ENCODE results near the gene ACACA.

The ACACA gene

DNA sequence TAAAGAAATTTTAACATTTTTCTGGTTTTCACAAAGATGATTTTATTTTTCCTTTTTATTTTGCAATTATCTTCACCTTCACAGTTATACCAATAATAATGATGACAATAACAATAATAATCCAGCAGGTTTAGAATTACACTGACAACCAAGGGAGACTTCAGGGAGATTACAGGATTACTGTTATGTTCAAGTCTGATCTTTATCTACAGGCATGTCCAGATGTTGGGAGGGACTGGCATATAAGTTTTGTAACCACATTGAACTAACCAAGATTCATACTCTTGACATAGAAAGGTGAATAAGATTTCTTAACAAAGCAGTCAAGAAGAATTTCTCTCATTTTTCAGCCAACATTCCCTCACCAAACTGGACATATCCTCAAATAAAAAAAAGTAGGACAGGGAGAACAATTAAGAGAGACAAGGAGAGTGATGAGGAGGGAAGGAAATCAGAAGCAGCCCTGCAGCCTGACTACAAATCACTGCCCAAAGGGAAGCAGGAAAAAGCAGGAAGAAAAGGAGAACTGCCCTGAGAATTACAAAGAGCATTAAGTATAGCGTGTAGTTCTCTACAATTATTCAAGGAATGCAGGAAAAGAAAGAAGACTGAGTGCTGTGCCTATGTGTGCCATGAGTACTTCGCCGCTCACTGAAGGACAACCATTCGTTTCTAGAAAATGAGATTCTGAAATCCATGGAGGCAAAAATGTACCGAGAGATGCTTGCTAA lies 186.6 kb downstream of the ACACA start:
- no peak for DNase-seq

DNA sequence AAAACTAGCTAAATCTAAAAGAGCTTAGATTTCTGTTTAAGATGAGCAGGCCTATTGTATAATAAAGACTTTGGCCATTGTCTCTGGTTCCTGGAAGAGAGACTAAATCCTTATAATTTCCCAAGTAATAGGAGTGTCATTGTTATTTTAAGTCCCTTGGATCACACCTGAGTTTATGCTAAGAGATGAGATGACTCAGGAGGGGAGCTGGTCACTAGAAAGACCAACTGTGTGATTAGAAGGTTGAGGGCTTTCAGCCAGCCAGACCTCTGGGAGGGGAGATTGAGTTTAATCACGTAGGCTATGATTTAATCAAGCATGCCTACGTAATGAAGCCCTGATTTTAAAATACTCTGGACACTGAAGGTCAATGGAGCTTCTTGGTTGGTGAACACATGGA lies 187.8 kb downstream of the ACACA start:
- DNase-seq, result no peak

DNA sequence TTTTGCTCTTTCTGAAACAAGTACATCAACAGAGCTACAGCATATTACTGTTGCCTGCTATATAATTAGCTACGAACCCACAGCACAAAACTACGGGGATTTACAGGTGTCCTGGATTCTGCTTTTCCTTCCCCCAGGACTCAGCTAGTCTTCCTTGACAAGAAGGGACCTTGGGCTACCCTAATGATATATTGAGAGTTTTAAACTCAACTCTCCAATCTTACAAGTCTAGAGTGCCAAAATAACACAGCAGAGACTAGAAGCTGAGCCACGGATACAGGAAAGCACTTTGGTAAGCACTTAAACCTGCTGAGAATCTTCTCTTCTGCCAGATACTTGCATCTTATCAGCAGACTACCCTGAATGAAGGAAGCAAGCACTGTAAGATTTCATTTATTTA lies 192.2 kb downstream of the ACACA start:
- no peak for DNase-seq

DNA sequence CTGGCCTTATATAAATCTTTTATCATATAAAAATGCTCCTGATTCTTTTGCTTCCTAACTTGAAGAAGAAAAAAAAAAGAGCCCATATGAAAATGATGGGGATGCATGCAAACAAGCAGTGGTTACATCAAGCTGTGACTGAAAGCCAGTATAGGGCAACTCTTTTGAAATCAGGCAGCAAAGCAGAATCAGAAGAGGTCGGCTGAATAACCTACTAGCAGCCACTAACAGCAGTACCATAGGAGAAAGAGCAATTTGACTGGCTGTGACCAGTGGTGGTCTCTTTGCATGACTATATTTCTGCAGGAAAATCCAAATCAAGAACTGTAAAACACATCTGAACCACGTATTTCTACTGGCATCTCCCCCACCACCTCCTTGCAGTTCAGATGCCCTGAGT lies 192.7 kb downstream of the ACACA start:
- no peak for DNase-seq

DNA sequence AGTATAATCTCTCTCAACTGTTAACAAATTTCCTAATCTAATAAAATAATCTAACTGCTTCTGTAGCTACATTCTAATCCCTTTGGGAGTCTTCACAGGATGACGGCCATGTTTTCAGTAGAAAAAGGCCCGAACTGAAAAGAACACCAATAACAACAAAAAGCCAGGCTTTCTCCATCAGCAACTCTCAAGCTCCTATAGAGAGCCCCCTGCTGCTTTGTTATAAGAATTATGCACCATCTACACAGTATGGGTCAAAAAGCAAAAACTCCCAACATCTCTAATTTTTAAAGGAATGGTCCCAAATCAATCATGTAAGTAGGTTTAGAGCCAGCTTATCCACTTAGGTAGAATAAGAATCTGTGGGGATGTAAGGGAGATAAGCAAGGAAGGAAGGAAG lies 194.5 kb downstream of the ACACA start:
- no peak for DNase-seq

DNA sequence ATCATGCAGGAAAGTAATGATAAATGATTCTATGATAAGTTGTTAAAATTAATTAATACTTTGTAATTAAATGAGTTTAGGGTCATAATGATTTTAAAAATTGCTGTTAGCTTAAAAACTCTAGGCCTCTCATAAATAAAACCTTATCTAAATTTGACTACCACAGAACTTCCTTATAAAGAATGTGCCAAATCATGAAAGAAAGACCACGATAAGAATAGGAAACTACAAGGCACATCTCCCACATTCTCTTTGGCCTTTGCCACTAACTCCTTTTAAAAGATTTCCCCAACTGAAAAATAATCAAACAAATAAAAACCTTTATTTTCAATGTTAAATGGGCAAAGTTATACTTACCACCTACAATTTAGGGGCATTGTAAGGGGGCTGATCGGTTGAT lies 195.5 kb downstream of the ACACA start:
- no peak for DNase-seq

DNA sequence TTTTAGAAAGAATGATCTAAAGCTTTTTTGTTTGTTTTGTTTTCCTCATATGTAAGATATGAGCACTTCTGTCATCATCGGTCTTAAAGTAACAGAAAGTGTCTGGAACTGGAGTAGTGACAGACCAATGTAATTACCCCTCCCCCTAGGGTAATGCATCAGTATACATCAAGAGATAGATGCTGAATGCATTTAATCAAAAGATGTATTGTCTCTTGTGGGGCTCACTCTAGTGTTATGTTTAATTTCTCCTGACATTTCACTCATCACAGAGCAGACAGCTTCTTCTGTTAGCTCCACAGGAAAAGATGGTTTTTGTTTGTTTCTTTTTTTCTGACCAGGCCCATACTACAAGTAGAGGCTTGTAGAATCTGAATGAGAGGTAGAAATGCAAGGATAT lies 199.5 kb downstream of the ACACA start:
- no peak for DNase-seq

DNA sequence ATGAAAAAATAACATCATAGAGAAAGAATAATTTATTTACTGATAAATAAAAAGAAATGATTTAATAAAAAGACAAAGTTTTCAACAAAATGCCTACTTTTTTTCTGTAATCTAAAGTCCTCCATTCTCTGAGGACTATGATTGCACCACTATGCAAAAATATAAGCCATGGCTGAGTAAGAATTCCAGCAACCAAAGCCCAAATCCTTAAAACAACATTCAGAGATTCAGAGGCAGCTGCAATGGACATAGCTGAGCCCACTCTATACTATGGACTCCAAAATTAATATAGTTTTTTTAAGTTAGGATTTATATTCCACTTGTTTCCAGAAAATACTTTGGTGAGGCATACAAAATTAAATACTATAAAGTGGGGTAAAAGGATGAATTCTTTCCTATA lies 200.3 kb downstream of the ACACA start:
- no peak for DNase-seq

DNA sequence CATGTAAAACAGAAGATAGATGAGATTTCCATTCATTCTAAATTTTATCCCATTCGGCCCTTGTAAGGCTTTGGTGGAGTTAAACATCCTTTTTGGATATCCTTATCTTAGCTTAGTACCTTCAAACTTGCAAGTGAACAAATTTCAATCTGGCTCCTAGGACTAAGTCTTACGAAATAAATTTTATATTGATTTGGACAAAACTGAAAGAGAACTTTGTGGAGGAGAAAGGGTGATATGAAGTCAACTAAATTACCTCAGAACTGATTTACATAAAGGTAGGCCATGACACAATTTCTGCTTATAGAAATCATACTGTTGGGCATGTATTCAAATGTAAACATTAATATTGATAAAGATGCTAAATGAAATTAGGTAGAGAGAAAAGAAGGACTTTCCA lies 206.1 kb downstream of the ACACA start:
- no peak for DNase-seq

DNA sequence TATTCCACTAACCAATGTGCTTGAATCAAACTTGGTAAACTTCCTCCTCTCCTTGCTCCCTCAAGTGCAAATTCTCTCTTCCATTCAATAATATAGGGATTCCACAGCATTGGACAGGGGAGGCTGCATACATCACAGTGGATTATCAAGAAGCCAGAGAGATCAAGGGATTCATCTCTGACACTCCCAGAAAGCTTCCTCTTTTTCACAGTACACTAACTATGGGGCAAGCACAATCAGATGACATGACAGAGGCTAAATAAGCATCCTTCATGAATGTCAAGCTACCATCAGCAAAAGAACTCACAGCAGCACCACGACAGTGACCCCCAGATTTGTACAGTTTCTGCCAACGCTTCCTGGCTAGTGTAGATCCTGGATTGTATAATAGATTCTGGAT lies 209.3 kb downstream of the ACACA start:
- DNase-seq, result no peak

DNA sequence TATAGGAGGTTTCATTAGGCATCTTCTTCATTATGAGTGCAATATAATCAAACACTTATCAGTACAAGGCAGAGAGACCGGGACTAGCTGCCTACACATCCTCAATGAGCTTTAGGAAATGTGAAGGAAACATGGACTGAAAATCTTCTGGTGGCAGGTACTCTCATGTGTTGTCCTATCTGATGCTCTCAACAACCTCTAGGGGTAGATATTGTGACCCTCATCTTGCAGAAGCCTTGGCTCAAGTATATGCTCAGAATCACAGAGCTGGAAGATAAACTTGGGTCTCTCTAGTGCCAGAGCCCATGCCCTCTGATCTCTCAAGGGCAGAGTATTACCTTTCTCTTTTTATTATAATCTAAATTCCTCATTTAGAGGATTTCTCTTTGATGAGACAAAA lies 212.4 kb downstream of the ACACA start:
- DNase-seq, result no peak

DNA sequence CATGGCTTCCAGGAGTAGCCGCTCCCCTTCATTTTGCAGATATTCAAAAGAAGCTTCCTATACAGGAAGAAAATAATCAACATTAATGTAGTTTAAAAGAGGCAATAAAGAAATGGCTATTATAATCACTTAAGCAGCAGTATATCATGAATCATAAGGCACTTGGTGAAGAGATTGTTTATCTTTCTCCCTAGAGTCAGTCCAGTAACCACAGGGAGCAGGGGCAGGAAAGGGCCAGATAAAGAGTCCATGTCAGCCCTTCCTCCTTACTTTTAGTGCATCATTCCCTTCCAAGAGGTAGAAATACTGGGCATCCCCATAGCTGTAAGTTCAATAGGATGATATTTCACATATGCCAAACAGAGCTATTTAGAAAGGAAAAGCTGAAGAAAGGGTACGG lies 215.4 kb downstream of the ACACA start:
- DNase-seq, result no peak

DNA sequence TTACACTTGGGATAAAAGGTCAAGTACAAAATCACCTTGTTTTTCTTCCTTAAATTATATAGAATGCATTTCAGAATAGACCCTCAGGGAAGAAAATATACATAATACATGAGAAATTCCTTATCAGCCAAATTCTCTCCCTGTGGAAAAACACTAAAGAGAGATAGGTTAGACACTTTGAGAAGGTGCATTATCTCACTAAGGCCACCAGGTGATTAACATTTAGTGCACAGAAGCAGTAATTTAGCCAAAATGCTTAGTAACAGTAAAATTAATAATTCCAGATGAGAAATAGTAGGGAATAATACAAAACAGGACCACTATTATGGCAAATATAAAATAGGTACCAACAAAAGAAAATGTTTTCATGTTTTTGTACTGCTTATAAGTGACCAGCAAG lies 216.1 kb downstream of the ACACA start:
- DNase-seq, result no peak

DNA sequence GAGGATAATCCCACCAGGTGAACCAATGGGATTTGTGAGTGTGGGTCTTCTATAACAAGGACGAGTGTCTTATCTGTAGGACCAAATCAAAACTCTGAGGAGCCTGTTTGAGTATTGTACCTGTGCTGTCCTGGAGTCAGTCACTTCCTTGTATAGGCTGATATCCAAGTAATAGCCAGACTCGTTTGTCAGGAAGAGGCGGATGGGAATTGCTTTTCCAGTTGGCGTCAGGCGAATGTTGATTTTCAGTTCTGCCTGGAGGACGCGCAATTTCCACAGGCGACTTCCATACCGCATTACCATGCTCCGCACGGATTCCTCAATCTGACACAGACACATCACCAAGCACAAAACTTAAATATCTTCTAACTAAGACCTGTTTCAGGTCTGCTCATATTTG lies 218.5 kb downstream of the ACACA start:
- no peak for DNase-seq

DNA sequence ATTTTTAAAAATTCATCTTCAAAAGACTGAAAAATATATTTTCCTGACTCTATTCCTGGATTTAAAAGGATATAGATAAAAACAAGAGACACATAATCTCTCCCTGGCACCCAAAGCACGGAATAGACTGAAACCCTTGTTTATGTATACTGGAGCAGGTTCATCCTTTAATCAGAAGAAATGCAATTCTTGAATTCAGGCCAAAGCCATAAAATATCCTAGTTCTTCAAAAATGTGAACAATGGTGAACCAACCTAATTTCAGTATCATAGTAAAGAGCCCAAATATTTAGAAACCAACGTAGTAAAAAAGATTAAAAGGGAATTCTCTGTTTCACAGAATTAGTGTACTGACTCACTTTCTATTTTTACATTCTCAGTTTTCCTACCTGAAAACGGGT lies 219.4 kb downstream of the ACACA start:
- no peak for DNase-seq

DNA sequence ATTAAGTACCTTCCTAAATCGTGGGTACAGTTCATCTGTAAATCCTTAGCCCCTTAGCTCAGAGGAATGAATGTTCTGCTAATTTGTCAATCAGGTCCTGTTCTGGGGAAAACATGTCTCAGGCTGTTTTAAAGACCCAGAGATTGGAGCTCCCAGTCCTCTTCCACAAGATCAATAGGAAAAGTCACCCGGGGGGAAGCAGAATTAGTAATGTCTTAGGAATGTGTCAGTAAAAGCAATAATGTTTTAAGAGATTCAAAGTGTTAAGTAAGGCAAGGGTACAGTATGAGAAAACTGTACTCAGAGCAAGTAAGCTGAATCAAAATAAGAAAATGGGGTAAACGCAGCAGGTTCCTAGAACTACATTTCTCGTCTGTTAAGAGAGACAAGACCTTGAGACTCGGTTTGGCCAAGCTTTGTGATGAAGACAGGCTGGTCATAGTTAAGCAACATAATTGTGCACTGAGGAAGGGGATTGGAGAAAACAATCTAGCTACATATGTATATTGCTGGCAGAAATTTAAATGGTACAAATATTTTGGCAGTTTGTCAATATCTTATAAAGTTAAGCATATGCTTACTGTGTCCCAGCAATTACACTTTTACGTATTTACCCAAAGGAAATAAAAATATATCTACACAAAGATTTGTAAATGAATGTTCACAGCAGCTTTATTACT lies 223.7 kb downstream of the ACACA start:
- DNase-seq, result no peak

DNA sequence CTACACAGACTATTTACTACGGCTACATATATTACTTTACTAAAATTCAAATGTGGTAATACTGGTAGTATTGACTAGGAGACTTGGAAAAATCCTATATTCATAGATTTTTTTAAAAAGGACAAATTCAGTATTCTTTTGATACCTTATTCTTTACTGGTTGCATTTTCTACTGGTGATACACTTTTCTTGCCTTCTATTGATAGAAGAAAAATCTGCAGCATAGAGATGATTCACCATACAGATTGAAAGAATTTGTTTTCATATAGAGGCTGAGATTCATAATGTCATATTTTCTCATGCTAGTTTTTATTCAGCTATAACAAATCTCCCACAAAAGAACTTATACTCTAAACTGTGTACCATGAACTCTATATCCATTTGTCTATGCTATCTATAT lies 226.3 kb downstream of the ACACA start:
- DNase-seq, result no peak

DNA sequence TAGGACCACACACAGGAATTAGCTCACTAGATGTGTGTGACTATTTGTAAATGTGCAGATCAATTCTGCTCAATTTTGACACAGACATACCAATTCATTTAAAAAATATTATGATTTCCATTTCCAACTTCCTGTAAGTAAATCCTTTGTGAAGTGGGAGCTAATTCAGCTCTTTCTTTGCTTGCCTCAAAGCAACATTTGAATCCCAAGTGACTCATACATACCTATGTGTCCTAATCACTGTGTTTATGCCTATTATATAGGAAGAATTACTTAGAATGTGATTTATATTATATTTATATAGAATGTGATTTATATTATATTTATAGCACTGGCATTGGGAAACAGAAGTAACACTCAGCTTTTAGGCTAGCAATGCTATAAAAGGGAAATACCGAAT lies 226.7 kb downstream of the ACACA start:
- no peak for DNase-seq

DNA sequence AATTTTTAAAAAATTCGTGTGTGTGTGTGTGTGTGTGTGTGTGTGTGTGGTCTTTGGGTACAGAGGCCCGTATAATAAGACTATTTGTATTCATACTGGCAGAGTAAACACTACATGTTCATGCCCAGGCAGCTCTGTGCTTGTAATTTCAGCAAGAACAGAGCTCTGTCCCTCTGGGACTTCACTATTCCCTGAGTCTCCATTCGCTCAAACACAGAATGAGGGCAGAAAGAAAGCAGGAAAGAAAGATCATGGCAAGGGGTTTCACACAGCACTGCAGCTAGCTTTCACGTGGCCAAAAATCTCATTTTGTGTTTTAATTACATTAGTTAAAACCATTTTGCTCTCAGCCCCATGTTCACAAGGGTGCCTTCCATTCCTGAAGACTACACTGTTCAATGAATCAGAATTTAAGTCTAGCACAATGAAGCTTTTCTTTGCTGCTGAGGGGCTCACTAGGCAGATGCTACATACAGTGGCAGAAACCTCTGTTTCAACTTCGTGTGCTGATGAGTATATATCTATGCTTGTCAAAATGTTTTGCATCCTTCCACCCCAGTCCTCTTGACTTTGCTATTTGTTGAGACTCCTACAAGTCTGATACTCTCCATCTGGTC lies 229.3 kb downstream of the ACACA start:
- DNase-seq, result no peak

DNA sequence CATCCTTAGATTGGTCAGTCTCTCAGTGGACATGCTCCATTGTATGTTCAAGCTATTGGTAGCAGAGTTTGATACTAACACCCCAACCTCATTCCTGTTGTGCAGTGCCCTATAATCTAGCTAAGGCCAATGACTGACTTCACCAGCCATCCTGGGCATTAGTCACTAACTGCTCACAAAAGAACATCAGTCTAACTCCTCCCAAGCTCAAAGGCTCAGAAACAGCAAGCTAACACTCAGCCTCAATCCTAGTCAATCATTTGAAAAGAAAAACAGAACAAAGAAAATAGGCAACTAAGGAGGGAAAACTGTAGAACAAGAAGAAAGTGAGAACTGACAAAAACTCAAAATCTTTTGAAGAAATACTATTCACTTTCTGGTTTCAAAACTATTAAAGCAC lies 229.9 kb downstream of the ACACA start:
- no peak for DNase-seq

DNA sequence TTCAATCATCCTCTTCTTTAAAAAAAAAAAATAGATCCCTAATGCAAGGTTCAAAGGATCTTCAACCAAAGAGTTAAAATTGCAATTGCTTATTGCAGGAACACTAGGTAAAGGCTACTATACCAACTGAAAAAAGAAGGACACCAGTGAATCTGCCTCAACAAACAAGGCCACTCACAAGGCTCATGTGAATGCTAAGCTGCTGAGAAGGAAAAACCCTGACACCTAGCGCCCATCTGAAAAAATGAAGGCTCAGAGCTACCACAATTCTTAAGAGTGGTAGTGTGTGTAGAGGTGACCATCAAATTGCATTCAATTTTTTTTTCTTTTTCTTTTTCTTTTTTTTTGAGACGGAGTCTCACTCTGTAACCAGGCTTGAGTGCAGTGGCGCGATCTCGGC lies 232.4 kb downstream of the ACACA start:
- DNase-seq, result no peak

DNA sequence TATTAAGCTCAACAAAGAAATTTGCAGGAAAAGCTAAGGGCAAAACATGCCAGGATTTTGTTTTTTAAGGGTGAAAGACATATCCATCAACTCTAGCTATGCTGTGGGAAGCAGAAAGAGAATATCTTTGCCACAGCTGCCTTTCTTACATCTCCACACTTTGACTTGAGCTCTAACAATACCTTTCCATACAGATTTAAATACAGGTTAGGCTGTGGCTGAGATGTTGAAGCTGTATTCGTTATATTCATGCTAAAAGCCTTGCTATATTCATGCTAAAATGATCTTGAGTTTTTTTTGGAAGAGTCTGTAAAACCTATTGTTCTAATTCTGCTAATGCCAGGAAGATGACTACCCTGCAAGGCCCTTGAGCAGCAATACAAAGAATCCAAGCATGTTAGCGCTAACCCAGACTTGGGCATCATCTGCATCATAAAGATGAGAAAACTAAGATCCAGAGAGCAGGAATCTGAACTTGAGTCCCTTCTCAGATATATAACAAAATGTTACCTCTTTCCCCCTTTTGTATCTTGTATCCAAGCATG lies 235.7 kb downstream of the ACACA start:
- DNase-seq, result no peak

DNA sequence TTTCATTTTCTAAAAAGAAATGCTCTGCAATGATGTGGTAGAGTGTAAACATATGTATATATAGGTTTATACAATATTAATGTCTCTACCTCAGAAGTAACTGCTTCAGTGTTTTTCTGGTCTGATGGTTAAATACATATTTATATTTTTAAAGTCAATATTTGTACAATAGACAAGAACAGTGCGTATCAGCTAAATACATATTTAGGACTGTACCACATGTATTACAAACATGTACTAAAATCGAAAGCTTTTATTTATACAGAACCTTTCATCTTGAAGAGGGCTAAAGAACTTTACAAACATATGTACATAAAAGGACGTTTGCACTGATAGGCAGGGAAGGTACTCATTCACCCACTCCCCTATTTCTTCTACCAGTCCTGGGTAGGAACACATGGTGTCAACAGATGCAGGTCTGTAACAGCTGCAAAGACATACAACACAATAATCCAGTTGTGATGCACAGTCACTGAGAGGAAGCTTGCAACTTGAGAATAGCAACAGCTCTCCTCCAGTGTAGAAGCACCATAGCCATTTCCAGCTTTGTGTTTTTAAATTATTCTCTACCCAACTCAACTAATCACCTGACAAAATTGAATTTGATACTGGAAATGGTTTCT lies 237.8 kb downstream of the ACACA start:
- DNase-seq, result no peak

DNA sequence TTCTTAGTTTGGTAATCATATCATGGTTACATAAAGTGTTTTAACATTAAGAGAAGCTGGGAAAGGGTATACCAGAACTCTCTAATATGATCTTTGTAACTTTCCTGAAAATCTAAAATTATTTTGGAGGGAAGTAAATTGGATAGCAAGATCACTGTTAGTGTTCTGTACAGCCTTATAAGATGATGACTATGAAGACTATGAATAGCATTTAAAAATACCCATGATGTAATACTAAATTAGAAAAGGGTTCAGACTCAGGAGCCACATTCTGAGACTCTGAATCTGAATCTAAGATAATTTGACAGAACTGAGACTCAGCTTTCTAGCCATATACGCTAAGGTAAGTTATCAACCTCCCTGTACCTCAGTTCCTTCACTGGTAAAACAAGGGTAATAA lies 238.9 kb downstream of the ACACA start:
- no peak for DNase-seq
